ENCODE data around the gene ELAVL3.

DNA sequence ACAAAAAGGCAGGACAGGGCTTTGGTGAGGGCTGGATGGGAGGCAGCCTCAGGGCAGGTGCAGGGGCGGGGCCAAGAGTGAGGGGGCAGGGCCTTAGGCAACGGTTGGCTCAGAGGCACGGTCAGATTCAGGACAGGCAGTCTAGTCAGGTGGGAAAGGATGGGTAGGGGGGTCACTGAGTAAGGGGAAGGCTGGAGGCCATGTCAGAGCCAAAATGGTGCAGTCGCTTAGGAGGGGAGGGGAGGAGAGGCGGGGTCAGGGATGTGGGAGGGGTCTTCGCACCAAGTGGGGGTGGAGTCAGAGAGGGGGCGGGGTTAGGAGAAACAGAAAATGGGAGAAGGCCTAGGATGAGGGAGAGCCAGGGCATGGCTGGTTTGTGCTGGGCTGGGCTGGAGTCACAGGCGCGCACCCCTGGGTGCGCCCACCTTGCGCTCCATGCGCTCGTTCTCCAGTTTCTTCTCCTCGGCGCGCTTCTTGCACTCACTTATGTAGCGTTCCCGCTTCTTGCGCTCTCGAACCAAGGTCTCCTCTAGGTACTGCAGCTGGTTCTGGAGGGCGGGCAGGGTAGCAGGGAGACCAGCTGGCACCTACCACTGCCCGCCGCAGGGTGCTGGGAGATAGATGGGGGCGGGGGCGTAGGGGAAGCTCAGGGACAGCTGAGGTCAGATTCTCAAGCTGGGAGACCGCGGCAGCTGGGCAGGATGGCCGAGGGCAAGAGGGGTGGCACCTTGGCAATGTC lies 55.0 kb downstream of the ELAVL3 start:
- TF ChIP-seq, protein P1, sequence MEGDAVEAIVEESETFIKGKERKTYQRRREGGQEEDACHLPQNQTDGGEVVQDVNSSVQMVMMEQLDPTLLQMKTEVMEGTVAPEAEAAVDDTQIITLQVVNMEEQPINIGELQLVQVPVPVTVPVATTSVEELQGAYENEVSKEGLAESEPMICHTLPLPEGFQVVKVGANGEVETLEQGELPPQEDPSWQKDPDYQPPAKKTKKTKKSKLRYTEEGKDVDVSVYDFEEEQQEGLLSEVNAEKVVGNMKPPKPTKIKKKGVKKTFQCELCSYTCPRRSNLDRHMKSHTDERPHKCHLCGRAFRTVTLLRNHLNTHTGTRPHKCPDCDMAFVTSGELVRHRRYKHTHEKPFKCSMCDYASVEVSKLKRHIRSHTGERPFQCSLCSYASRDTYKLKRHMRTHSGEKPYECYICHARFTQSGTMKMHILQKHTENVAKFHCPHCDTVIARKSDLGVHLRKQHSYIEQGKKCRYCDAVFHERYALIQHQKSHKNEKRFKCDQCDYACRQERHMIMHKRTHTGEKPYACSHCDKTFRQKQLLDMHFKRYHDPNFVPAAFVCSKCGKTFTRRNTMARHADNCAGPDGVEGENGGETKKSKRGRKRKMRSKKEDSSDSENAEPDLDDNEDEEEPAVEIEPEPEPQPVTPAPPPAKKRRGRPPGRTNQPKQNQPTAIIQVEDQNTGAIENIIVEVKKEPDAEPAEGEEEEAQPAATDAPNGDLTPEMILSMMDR (conservative IDR thresholded peaks at IDR 0.05; ENCODE audit: low read length) = no peak
- no peak for TF ChIP-seq EZH2phosphoT487 (IDR thresholded peaks at IDR 0.05; ENCODE audit: borderline replicate concordance)

All from Loucy (cell line).